Measurements from ENCODE around the gene MOXD1.

MOXD1 gene

DNA sequence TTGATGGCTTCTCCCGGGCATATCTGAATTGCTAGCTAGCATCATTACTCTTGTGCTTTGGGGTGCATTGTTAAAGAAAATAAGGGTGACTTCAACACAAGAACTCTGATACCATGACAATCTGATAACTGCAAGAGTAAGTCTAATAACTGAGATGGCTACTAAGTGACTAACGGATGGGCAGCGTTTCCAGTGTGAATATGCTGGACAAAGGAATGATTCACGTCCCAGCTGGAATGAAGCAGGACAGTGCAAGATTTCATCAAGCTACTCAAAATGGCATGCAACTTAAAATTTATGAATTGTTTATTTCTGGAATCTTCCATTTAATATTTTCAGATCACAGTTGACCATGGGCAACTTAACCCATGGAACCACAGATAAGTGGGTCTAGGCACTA, 31.7 kb downstream of the MOXD1 start:
- no peak overlapping the region for H3K27ac ChIP-seq
- no peak for TF ChIP-seq ZFX (IDR thresholded peaks at IDR 0.05; ENCODE audit: borderline replicate concordance)
- TF ChIP-seq, protein P1, sequence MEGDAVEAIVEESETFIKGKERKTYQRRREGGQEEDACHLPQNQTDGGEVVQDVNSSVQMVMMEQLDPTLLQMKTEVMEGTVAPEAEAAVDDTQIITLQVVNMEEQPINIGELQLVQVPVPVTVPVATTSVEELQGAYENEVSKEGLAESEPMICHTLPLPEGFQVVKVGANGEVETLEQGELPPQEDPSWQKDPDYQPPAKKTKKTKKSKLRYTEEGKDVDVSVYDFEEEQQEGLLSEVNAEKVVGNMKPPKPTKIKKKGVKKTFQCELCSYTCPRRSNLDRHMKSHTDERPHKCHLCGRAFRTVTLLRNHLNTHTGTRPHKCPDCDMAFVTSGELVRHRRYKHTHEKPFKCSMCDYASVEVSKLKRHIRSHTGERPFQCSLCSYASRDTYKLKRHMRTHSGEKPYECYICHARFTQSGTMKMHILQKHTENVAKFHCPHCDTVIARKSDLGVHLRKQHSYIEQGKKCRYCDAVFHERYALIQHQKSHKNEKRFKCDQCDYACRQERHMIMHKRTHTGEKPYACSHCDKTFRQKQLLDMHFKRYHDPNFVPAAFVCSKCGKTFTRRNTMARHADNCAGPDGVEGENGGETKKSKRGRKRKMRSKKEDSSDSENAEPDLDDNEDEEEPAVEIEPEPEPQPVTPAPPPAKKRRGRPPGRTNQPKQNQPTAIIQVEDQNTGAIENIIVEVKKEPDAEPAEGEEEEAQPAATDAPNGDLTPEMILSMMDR (IDR thresholded peaks at IDR 0.05) = no peak

DNA sequence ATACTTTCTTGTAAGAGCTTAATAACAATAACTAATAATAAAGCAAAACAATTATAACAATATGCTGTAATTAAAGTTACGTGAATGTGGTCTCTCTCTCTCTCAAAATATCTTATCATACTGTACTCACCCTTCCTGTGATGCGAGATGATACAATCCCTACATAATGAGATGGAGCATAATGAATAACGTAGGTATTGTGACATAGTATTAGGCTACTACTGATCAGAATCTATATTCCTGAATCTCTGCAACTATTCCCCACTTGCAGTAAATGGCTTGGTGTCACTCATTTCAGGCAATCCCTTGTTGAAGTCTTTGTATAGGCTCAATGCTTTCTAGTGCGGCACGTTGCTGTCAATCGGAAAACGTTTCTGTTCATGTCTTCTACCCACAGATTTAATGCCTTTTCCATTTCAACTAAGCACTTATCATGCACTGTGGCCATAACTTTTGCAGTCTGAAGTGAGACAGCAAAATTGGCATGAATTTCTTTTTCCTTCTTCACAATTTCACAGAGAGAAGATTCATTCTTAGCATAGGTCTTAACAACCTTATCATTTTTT, 32.3 kb downstream of the MOXD1 start:
- TF ChIP-seq, protein P1 (IDR thresholded peaks at IDR 0.05) = no peak
- no peak for TF ChIP-seq ZFX (IDR thresholded peaks at IDR 0.05; ENCODE audit: borderline replicate concordance)
- no peak overlapping the region for H3K27ac ChIP-seq

DNA sequence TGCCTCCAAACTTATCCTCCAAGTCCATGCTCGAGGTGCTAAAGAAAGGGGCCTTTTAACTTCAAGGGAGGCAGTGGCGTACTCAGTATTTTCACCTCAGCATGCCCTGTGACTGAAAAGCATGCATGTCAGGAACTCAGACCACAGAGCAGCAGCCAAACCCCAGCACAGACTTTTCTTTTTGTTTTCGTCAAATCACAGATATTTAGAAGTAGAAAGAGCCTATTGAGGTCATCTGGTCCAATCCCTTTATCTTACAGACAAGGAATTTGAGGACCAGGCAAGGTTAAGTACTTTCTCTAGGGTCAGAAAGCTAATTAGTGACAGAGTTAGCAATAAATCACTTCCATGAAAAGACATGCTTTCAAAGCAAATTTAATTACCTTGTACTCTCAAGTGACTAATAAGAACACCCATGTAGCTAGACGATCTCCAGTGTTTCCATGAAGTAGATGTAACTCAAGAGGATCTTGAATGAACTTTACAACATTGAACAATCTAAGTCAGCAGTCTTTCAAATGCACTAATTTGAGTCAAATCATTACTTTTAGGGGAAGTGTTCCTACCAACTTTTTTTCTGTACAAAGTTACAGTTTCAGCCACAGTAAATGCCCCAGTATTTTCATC, 35.9 kb downstream of the MOXD1 start:
- TF ChIP-seq, protein P1 (IDR thresholded peaks at IDR 0.05) = no peak
- TF ChIP-seq ZFX (IDR thresholded peaks at IDR 0.05; ENCODE audit: borderline replicate concordance) = no peak
- no peak overlapping the region for H3K27ac ChIP-seq

DNA sequence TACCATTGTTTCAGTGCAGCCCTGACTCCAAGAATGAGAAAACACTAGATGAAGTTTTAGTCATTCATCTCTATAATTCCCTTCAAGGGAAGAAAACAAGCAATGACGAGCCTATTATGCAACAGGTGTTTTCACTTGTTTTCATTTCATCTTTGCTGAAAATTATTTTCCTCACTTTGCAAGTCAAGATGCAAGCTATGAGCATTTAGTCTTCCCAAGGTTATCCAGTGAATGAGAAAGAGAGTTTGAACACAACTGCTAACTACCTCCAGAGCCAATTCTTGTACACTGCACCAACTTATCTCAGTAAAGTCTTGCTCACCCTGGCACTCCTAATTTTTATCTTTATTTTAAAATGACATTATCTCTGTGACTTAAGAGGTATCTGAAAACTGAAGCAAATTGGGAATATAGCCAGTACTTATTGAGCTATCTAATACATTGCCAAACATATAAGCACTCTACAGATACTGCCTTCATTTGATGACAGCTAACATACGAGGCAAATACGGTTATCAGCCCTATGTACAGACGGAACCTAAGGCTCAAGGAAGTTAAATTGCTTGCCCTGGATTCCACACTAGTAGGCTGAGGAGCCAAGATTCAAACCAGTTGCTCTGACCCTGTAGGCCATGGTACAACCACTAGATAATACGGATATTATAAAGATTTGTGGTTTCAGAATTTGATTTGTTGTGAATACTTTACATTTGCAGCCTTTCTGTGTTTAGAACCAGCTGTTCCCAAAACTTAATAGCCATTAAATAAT, 36.8 kb downstream of the MOXD1 start:
- no peak for TF ChIP-seq ZFX (IDR thresholded peaks at IDR 0.05; ENCODE audit: borderline replicate concordance)
- TF ChIP-seq, protein P1 (IDR thresholded peaks at IDR 0.05) = no peak
- no peak overlapping the region for H3K27ac ChIP-seq

DNA sequence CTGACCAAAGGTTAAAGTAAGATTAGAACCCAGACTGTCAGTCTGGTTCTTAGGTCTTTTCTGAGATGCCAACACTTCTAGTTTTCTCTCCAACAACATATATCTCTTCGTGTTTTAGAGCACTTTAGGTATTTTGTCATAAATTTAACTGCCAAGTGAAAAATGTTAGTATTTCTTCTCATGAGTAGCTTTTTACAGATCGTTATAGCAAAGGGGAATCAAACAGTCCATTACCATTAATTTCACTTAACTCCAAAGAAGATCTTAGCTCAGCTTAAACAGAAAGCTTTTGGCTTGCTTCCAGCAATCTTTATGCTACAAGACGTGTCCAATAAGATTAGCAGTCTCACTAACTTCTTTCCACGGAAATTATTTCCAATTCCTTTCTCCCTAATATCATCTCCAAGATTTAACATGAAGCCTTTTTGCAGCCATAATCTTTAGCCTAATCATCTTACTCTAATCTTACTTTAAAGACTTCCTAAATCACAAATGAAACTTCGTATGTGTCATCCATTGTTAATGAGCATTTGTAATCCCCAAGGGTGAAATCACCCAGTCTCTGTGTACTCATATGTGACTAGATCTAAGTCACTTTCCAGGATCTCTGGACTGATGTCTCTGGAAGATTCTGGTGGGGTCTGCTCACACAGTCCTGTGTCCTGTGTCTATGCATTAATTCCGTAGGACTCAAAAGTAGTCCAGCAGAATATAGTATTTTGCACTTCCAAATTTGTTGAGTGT, 38.7 kb downstream of the MOXD1 start:
- no peak overlapping the region for H3K27ac ChIP-seq
- no peak for TF ChIP-seq ZFX (IDR thresholded peaks at IDR 0.05; ENCODE audit: borderline replicate concordance)
- TF ChIP-seq, protein P1 (IDR thresholded peaks at IDR 0.05) = no peak

DNA sequence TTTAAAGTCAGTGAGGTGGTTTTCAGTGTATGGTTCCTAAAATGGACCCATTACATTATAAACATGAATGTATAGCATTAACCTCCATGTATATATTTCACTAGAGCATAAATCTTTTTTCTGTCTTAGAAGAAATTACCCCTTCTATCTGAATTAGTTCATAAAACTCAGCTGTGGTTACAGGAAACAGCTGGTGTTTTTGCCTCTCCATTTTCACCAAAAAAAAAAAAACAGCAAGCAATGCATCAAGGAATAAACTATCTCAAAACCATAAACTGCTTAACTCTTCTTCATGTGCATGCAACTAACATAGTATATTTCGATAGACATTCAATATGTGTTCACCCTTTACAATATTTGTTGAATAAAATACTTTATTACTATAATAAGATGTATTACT, 40.2 kb downstream of the MOXD1 start:
- TF ChIP-seq ZFX (IDR thresholded peaks at IDR 0.05; ENCODE audit: borderline replicate concordance) = no peak
- TF ChIP-seq, protein P1 (IDR thresholded peaks at IDR 0.05) = no peak
- no peak overlapping the region for H3K27ac ChIP-seq
